ENCODE measurements around the gene HOXB7. TPM values are rescaled to one million over a fixed set of nuclear protein-coding genes. Genes with fewer than 3 reads are reported as not detected.

The HOXB7 gene
- total RNA-seq, 1 donor from 2014 or later: 3.6 TPM

DNA sequence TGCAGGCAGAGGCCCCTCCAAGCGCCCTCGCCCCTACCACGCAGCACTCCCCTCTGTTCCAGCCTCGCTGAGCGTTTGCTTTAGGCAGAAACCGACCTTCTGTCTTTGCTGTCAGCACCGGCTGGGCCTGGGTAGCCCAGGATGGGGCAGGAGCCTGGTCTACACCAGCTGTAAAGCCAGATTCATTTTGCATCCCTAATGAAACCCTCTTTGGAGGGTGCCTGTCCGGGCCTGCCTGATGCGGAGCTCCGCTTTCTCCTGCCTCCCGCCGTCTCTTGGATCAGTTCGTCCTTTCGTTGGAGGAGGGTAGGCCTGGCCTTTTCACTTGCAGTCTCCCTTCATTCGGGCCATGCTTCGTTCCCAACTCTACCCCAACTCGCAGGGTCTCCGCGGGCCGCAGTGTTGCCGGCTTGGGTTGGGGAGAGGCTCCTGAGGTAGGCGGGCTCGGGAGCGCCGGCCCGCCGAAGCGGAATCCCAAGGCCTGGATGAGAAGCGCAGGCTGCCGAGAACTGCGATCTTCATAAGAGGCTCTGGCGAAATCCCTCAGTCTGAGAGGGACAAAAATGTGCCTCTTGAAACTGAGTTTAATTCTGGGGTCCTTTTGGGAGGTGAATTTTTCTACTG lies 9.1 kb upstream of the HOXB7 start:
- TF ChIP-seq, protein P1, sequence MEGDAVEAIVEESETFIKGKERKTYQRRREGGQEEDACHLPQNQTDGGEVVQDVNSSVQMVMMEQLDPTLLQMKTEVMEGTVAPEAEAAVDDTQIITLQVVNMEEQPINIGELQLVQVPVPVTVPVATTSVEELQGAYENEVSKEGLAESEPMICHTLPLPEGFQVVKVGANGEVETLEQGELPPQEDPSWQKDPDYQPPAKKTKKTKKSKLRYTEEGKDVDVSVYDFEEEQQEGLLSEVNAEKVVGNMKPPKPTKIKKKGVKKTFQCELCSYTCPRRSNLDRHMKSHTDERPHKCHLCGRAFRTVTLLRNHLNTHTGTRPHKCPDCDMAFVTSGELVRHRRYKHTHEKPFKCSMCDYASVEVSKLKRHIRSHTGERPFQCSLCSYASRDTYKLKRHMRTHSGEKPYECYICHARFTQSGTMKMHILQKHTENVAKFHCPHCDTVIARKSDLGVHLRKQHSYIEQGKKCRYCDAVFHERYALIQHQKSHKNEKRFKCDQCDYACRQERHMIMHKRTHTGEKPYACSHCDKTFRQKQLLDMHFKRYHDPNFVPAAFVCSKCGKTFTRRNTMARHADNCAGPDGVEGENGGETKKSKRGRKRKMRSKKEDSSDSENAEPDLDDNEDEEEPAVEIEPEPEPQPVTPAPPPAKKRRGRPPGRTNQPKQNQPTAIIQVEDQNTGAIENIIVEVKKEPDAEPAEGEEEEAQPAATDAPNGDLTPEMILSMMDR (IDR thresholded peaks at IDR 0.05; ENCODE audit: unreplicated experiment): no peak
- peaks cover 35% of the 10 kb centered on the region for H3K27me3 Mint-ChIP-seq (ENCODE audit: unreplicated experiment)
- no peak for DNase-seq (ENCODE audit: low spot score)
- H3K27ac Mint-ChIP-seq (ENCODE audit: unreplicated experiment): no peak overlapping the region
- H3K4me3 Mint-ChIP-seq (ENCODE audit: unreplicated experiment): no peak overlapping the region
- no peaks in the 10 kb centered on the region for H3K9me3 Mint-ChIP-seq (ENCODE audit: unreplicated experiment)
- no peaks in the 10 kb centered on the region for H3K36me3 Mint-ChIP-seq (ENCODE audit: low read depth, unreplicated experiment)
- peaks cover 28% of the 10 kb centered on the region for H3K4me1 Mint-ChIP-seq (ENCODE audit: unreplicated experiment)

DNA sequence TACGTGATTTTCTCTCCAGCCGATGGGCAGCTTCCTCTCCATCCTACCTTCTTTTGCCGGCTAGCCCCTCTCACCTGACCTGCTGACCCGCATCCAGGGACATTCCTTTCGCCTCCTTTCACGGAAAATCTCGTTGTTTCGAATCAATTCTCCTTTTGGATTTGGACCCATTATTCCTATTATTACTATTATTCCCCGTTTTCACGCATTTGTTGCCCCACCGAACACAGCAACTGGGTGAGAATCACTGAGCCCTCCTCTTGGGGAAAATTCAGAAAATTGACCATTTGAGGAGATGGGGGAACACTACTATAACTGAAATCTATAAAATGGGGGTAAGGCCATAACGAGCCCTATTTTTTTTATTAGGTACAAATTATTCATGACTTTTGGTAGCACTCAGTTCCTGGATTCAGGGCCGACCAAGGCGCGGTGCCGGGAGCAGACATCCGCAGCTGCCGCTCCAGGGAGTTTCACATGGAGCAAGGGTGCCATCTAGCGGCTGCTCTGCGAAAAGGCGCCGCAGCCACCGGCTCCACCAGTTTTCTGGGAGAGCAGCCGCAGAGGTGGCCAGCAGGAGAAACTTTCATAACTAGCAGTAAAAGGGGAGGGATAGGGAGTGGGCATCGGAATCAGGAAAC lies 7.6 kb upstream of the HOXB7 start:
- Mint-ChIP-seq H3K27ac (ENCODE audit: unreplicated experiment) (no peak overlapping the region), H3K4me3 (ENCODE audit: unreplicated experiment) (peak overlapping the region; percentile 63)

DNA sequence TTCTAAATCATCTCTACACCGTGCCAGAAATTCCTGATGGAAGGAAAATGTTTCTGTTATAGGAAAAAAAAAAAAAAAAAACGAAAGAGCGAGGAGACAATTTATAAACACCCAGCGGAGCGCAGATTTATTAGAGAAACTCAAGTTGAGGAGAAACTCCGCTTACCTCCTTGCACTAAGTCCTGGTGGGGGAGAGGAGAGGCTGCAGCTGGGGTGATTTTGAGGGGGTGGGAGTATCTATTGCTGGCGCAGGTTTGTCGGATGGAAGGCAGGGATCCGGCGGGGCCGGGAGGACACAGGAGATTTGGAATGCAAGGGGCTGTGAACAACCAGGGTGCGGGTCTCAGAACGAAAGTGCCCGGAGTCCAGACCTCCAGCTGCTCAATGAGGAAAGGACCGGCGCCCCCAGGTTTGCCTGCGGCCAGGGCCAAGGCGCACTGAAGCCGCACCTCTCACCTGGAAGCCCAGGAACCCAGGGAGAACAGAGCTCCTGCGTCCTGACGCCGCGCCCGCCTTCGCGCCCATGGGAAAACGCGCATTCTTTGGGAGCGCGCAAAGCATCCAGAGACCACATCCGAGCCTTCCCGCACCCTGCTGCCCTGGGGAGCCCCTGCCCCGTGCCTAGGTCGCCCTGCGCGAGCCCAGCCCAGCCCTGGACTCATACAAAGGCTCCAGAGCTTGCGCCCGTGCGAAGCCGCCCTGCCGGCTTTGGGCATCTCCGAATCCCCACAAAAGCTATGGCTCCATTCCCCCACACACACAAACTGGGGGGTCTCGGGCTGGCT lies 6.8 kb upstream of the HOXB7 start:
- no peak for DNase-seq (ENCODE audit: low spot score)
- TF ChIP-seq, protein P1 (IDR thresholded peaks at IDR 0.05; ENCODE audit: unreplicated experiment): no peak
- H3K4me1 Mint-ChIP-seq (ENCODE audit: unreplicated experiment): peaks cover 33% of the 10 kb centered on the region
- peak overlapping the region; percentile 63 for H3K4me3 Mint-ChIP-seq (ENCODE audit: unreplicated experiment)
- H3K36me3 Mint-ChIP-seq (ENCODE audit: low read depth, unreplicated experiment): no peaks in the 10 kb centered on the region
- H3K27me3 Mint-ChIP-seq (ENCODE audit: unreplicated experiment): peaks cover 35% of the 10 kb centered on the region
- no peaks in the 10 kb centered on the region for H3K9me3 Mint-ChIP-seq (ENCODE audit: unreplicated experiment)
- no peak overlapping the region for H3K27ac Mint-ChIP-seq (ENCODE audit: unreplicated experiment)

More for the DNA sequence above, 7.6 kb upstream of the HOXB7 start:
- H3K4me1 Mint-ChIP-seq (ENCODE audit: unreplicated experiment): peaks cover 33% of the 10 kb centered on the region
- TF ChIP-seq, protein P1 (IDR thresholded peaks at IDR 0.05; ENCODE audit: unreplicated experiment): peak; percentile 94
- peaks cover 36% of the 10 kb centered on the region for H3K27me3 Mint-ChIP-seq (ENCODE audit: unreplicated experiment)
- no peaks in the 10 kb centered on the region for H3K36me3 Mint-ChIP-seq (ENCODE audit: low read depth, unreplicated experiment)
- peak; percentile 95 for DNase-seq (ENCODE audit: low spot score)
- no peaks in the 10 kb centered on the region for H3K9me3 Mint-ChIP-seq (ENCODE audit: unreplicated experiment)

DNA sequence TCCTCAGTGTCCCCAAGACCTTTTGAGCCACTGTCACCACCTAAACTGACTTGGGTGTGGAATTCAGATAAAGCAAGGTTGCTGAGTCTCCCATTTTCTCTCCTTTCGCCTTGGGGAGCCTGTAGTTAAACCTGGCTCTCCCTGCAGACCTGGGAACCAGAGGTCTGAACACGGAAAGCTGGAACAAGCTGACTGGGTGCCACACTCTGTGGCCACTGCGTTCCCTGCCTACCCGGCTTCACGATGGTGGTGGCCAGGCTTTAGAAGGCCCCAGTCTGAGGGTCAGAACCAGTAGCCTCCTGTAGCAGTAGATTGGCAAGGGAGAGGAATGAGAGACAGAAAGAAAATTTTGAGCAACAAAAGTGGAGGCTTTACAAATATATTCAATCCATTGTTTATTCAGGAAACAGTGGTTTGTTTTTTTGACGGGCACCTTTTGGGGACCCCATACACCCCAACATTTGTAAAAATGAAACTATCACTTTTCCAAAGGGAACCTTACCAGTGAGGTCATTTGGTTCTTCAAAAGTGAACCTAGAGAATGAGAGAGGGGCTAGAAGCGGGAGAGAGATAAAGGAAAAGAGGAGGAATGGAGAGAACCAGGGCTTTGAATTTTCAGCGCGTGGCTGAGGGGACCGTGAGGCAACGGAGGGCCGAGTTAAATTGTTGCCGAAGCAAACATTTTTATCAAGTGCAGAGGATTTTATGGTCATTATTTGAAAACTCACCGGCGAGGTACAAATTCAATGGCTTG lies 6.1 kb upstream of the HOXB7 start:
- Mint-ChIP-seq H3K27me3 (ENCODE audit: unreplicated experiment) (peaks cover 32% of the 10 kb centered on the region), H3K4me3 (ENCODE audit: unreplicated experiment) (no peak overlapping the region), H3K36me3 (ENCODE audit: low read depth, unreplicated experiment) (no peaks in the 10 kb centered on the region), H3K27ac (ENCODE audit: unreplicated experiment) (no peak overlapping the region), H3K9me3 (ENCODE audit: unreplicated experiment) (no peaks in the 10 kb centered on the region), H3K4me1 (ENCODE audit: unreplicated experiment) (peaks cover 37% of the 10 kb centered on the region)
- TF ChIP-seq, protein P1 (IDR thresholded peaks at IDR 0.05; ENCODE audit: unreplicated experiment): no peak
- no peak for DNase-seq (ENCODE audit: low spot score)

All from endothelial cell (in vitro differentiated cells).